Neural progenitor cell (in vitro differentiated cells): ENCODE measurements around the gene TBCD.

Experiments
- EZH2 ChIP-seq: fragments of 200-600 bp; sonication (generic); IDR thresholded peaks from 2 replicates; pipeline ENCODE4 v1.6.1; 2017; ENCODE audit warnings: antibody characterized with exemption, mild to moderate bottlenecking, moderate library complexity
- TF ChIP-seq, protein P1 (sequence below): fragments of 200-600 bp; sonication (generic); IDR thresholded peaks from 2 replicates; pipeline ENCODE4 v1.5.1; 2017; ENCODE audit warnings: antibody characterized with exemption, mild to moderate bottlenecking

DNA sequence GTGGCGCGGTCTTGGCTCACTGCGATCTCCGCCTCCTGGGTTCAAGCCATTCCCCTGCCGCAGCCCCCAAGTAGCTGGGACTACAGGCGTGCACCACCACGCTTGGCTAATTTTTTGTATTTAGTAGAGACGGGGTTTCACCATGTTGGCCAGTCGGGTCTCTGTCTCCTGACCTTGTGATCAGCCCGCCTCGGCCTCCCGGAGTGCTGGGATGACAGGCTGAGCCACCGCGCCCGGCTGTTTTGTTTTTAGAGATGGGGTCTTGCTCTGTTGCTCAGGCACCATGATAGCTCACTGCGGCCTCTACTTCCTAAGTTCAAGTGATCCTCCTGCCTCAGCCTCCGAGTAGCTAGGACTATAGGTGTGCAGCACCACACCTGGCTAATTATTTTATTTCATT is 60.7 kb downstream of the TBCD start:
- TF ChIP-seq, protein P1, sequence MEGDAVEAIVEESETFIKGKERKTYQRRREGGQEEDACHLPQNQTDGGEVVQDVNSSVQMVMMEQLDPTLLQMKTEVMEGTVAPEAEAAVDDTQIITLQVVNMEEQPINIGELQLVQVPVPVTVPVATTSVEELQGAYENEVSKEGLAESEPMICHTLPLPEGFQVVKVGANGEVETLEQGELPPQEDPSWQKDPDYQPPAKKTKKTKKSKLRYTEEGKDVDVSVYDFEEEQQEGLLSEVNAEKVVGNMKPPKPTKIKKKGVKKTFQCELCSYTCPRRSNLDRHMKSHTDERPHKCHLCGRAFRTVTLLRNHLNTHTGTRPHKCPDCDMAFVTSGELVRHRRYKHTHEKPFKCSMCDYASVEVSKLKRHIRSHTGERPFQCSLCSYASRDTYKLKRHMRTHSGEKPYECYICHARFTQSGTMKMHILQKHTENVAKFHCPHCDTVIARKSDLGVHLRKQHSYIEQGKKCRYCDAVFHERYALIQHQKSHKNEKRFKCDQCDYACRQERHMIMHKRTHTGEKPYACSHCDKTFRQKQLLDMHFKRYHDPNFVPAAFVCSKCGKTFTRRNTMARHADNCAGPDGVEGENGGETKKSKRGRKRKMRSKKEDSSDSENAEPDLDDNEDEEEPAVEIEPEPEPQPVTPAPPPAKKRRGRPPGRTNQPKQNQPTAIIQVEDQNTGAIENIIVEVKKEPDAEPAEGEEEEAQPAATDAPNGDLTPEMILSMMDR: no peak
- TF ChIP-seq EZH2: no peak
